OCI-LY3 (cell line): ENCODE results near the gene SLC16A14.

Source experiments
- EZH2phosphoT487 ChIP-seq: fragments of 200-600 bp; shearing (Covaris generic); IDR thresholded peaks from 2 replicates; pipeline ENCODE4 v1.6.1; 2018; ENCODE audit warnings: antibody characterized with exemption, mixed run types, low read depth
- TF ChIP-seq, protein P1 (sequence below): fragments of 200-600, 300-600 bp; sonication (generic); IDR thresholded peaks from 2 replicates; pipeline ENCODE4 v1.5.1; 2014; ENCODE audit warnings: antibody characterized with exemption, low read length, low read depth

DNA sequence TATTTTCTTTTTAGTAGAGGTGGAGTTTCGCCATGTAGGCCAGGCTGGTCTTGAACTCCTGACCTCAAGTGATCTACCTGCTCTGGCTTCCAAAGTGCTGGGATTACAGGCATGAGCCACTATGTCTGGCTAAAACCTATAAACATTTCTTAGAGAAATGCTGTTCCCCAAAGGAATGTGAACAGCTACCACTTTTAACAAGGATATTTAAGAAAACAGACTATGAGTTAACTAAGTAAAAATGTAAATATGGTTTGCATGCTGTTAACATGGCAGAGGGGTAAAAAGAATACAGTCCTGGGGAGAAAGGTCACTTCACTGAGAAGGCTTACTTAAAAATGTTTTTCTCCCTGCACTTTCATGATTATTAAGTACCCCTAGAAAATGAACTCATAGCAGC lies 57.1 kb downstream of the SLC16A14 start:
- TF ChIP-seq, protein P1, sequence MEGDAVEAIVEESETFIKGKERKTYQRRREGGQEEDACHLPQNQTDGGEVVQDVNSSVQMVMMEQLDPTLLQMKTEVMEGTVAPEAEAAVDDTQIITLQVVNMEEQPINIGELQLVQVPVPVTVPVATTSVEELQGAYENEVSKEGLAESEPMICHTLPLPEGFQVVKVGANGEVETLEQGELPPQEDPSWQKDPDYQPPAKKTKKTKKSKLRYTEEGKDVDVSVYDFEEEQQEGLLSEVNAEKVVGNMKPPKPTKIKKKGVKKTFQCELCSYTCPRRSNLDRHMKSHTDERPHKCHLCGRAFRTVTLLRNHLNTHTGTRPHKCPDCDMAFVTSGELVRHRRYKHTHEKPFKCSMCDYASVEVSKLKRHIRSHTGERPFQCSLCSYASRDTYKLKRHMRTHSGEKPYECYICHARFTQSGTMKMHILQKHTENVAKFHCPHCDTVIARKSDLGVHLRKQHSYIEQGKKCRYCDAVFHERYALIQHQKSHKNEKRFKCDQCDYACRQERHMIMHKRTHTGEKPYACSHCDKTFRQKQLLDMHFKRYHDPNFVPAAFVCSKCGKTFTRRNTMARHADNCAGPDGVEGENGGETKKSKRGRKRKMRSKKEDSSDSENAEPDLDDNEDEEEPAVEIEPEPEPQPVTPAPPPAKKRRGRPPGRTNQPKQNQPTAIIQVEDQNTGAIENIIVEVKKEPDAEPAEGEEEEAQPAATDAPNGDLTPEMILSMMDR, result no peak
- no peak for TF ChIP-seq EZH2phosphoT487
